Measurements from ENCODE around the gene CLIC4. TPM values are rescaled to one million over a fixed set of nuclear protein-coding genes. Genes with fewer than 3 reads are reported as not detected.

The CLIC4 gene
- total and polyA plus RNA-seq, 9 of the 15 experiments (the other 6 are each of a cell fraction or from before 2014, with no cell fraction given): 16.0 to 67.5 (median 38.4) TPM

GRCh38 chr1:24827379-24828135 is 82.3 kb downstream of the CLIC4 start (continued):
- no peak for TF ChIP-seq POLR2H (tag; IDR thresholded peaks at IDR 0.05; ENCODE audit: low read depth)
- TF ChIP-seq ZNF695 (CRISPR knock-in tag; IDR thresholded peaks at IDR 0.05): no peak

- no peak overlapping the region for H3K9ac ChIP-seq (ENCODE audit: insufficient read depth in 1 of 2, low read depth in 2 of 2, low read length in 2 of 2)
- in situ Hi-C loops (cut with MboI) (no loop called here), intact Hi-C loops (cut with micrococcal nuclease) (loop anchor here (5.0 kb wide), 1 partner anchor 81 kb away; the partner anchor contains the start of gene CLIC4)
- DNase-seq (ENCODE audit: extremely low read depth in 1 of 4, low spot score in 3 of 4): no peak
- no peaks in the 10 kb centered on the region for H3K27me3 ChIP-seq (ENCODE audit: control insufficient read depth in 2 of 2, insufficient read depth in 2 of 2, low read length in 2 of 2)
- peaks cover 5% of the 10 kb centered on the region; the same call in 2 of the 3 replicates for H3K36me3 ChIP-seq (ENCODE audit: control insufficient read depth, insufficient read depth, low read length)
- WGBS (ENCODE audit: insufficient coverage, low coverage, missing lambda C conversion rate): 79% methylated on average over 4 of the region's 4 CpGs
- H3K27ac ChIP-seq (ENCODE audit: extremely low read depth, low read depth, low read length): no peak overlapping the region
- no peak overlapping the region for H3K4me3 ChIP-seq
- no peaks in the 10 kb centered on the region for H3K79me2 ChIP-seq (ENCODE audit: control insufficient read depth, insufficient read depth, low read length)
- ChIA-PET POLR2A (interaction anchor here (1.1 kb wide), 1 partner anchor 8 kb away, joined by 3 read pairs; no protein-coding TSS in a partner anchor), CTCF (ENCODE audit: low intra/inter-chr PET ratio) (interaction anchor here (0.5 to 1.3 kb wide), 2 partner anchors 140 to 756 kb away, joined by 3 to 4 read pairs; no protein-coding TSS in a partner anchor)
- no peaks in the 10 kb centered on the region; the same call in 1 of the 2 replicates for H4K20me1 ChIP-seq (replicated peaks; ENCODE audit: control insufficient read depth, insufficient read depth, low read length)
- no peaks in the 10 kb centered on the region for H3K9me1 ChIP-seq (ENCODE audit: control insufficient read depth, insufficient read depth, low read length)
- no peak overlapping the region for H2AFZ ChIP-seq (ENCODE audit: low read depth, low read length)
- ATAC-seq: no peak
- H3K4me1 ChIP-seq (replicated peaks in 1 of 2; ENCODE audit: control insufficient read depth in 2 of 2, insufficient read depth in 2 of 2, low read length in 2 of 2): no peaks in the 10 kb centered on the region
- no peak for FAIRE-seq
- no peak overlapping the region for H3K4me2 ChIP-seq (ENCODE audit: insufficient read depth, low read length)
- BruUV-seq (replicated peaks): no TSS peak
- no peaks in the 10 kb centered on the region for H3K9me3 ChIP-seq (replicated peaks; ENCODE audit: control insufficient read depth, insufficient read depth, low read depth, low read length)
- no peak for TF ChIP-seq SRSF7 (optimal IDR thresholded peaks at IDR 0.05; ENCODE audit: low read depth, low read length)
- TF ChIP-seq ARID3A (IDR thresholded peaks at IDR 0.05; ENCODE audit: borderline replicate concordance, low read depth, low read length): no peak
- no peak for TF ChIP-seq MAFG (tag; conservative IDR thresholded peaks at IDR 0.05)
- TF ChIP-seq MLX (CRISPR knock-in tag; conservative IDR thresholded peaks at IDR 0.05): no peak
- TF ChIP-seq ZNF184 (CRISPR knock-in tag; IDR thresholded peaks at IDR 0.05): no peak
- no peak for TF ChIP-seq SPI1 (IDR thresholded peaks at IDR 0.05; ENCODE audit: borderline replicate concordance, low read depth, low read length)
- TF ChIP-seq ZNF384 (IDR thresholded peaks at IDR 0.05; ENCODE audit: low read depth, low read length): no peak
- no peak for TF ChIP-seq TRIM24 (IDR thresholded peaks at IDR 0.05)
- no peak for TF ChIP-seq ZNF277 (CRISPR knock-in tag; IDR thresholded peaks at IDR 0.05; ENCODE audit: borderline replicate concordance)
Observed at GRCh38 chr1:24828183-24828886, 83.1 kb downstream of the CLIC4 start.

Measured in K562 (cell line).